Measurements from ENCODE around the gene ENKUR. TPM values are rescaled to one million over a fixed set of nuclear protein-coding genes. Genes with fewer than 3 reads are reported as not detected.
"Not testable (repeated sequence)": the region's sequence is repeated elsewhere in the genome, so short reads cannot be mapped to it uniquely, and the experiment has no call there.

Gene ENKUR
- total RNA-seq, 1 experiment from 2014 or later: 0.66 TPM

DNA sequence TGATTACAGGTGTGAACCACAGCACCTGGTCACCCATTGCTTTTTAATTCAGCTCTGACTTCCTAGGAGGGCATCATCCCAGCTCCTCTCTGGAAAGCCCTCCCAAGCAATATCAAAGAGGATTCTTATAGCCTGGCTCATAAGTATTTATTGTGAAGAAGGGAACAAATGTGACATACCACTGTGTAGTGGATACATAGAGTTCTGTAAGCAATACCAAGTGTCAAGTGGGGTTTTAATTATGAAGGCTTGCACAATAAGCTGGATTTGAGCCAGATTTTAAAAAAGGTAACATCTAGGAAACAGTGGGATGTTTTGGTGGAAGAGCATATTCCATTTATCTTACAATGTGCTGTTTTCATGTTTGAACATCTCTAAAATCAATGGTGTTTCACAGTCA lies 44.6 kb downstream of the ENKUR start:
- Mint-ChIP-seq H3K27me3 (ENCODE audit: unreplicated experiment) (no peaks in the 10 kb centered on the region), H3K36me3 (ENCODE audit: insufficient read depth, unreplicated experiment) (no peaks in the 10 kb centered on the region), H3K9me3 (ENCODE audit: low read depth, unreplicated experiment) (no peaks in the 10 kb centered on the region), H3K4me3 (ENCODE audit: low read depth, unreplicated experiment) (no peak overlapping the region), H3K4me1 (ENCODE audit: low read depth, unreplicated experiment) (no peaks in the 10 kb centered on the region), H3K27ac (ENCODE audit: unreplicated experiment) (no peak overlapping the region)
- CTCF ChIA-PET: interaction anchor here (1.2 kb wide), 1 partner anchor 9 kb away, joined by 4 read pairs; no protein-coding TSS in a partner anchor
- intact Hi-C loops (cut with micrococcal nuclease; ENCODE audit: unreplicated experiment): no loop called here
- TF ChIP-seq, protein P1, sequence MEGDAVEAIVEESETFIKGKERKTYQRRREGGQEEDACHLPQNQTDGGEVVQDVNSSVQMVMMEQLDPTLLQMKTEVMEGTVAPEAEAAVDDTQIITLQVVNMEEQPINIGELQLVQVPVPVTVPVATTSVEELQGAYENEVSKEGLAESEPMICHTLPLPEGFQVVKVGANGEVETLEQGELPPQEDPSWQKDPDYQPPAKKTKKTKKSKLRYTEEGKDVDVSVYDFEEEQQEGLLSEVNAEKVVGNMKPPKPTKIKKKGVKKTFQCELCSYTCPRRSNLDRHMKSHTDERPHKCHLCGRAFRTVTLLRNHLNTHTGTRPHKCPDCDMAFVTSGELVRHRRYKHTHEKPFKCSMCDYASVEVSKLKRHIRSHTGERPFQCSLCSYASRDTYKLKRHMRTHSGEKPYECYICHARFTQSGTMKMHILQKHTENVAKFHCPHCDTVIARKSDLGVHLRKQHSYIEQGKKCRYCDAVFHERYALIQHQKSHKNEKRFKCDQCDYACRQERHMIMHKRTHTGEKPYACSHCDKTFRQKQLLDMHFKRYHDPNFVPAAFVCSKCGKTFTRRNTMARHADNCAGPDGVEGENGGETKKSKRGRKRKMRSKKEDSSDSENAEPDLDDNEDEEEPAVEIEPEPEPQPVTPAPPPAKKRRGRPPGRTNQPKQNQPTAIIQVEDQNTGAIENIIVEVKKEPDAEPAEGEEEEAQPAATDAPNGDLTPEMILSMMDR (IDR thresholded peaks at IDR 0.05; ENCODE audit: unreplicated experiment): no peak
- no peak for DNase-seq
- no TSS peak for BruUV-seq (replicated peaks)

DNA sequence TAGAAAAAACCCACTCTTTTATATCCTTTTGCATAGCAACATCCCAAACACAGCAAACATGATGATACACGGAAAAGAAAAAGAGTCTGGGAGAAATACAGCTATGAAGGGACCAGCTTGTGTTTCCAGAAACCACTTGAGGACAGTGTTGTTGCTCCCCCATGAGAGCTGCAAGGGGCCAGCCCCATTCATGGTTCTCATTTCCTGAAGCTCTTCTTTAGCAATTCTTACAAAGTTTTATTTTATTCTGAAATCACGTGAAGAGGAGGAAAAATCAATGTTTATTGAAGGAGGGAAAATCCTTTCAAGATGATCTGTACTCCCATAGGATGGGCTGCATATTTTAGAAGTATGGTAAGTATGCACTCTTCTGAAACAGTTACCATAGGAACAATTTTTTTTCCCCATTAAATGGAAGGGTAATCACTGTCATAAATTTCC lies 46.1 kb downstream of the ENKUR start:
- no peaks in the 10 kb centered on the region for H3K27me3 Mint-ChIP-seq (ENCODE audit: unreplicated experiment)
- intact Hi-C loops (cut with micrococcal nuclease; ENCODE audit: unreplicated experiment): no loop called here
- DNase-seq: no peak
- no peaks in the 10 kb centered on the region for H3K36me3 Mint-ChIP-seq (ENCODE audit: insufficient read depth, unreplicated experiment)
- H3K4me1 Mint-ChIP-seq (ENCODE audit: low read depth, unreplicated experiment): no peaks in the 10 kb centered on the region
- no peaks in the 10 kb centered on the region for H3K9me3 Mint-ChIP-seq (ENCODE audit: low read depth, unreplicated experiment)
- H3K4me3 Mint-ChIP-seq (ENCODE audit: low read depth, unreplicated experiment): no peak overlapping the region
- BruUV-seq (replicated peaks): no TSS peak
- H3K27ac Mint-ChIP-seq (ENCODE audit: unreplicated experiment): no peak overlapping the region
- CTCF ChIA-PET: interaction anchor here (0.5 to 0.7 kb wide), 2 partner anchors 325 to 1782 kb away, joined by 3 read pairs; no protein-coding TSS in a partner anchor
- TF ChIP-seq, protein P1 (IDR thresholded peaks at IDR 0.05; ENCODE audit: unreplicated experiment): no peak

DNA sequence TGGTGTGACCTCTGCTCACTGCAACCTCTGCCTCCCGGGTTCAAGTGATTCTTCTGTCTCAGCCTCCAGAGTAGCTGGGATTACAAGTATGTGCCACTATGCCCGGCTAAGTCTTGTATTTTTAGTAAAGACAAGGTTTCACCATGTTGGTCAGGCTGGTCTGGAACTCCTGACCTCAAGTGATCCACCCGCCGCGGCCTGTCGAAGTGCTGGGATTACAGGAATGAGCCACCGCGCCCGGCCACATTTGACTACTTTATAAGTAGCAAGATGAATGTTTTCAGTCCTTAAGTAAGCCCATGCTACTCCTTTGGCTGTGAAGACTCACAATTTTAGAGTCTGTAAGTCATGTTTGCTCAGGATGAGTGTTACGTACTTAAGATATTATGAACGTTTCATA lies 47.0 kb downstream of the ENKUR start:
- H3K27ac Mint-ChIP-seq (ENCODE audit: unreplicated experiment); H3K27me3 Mint-ChIP-seq (ENCODE audit: unreplicated experiment); H3K9me3 Mint-ChIP-seq (ENCODE audit: low read depth, unreplicated experiment); H3K36me3 Mint-ChIP-seq (ENCODE audit: insufficient read depth, unreplicated experiment); intact Hi-C loops (cut with micrococcal nuclease; ENCODE audit: unreplicated experiment); DNase-seq; BruUV-seq (replicated peaks); H3K4me3 Mint-ChIP-seq (ENCODE audit: low read depth, unreplicated experiment); H3K4me1 Mint-ChIP-seq (ENCODE audit: low read depth, unreplicated experiment); CTCF ChIA-PET: not testable (repeated sequence)

DNA sequence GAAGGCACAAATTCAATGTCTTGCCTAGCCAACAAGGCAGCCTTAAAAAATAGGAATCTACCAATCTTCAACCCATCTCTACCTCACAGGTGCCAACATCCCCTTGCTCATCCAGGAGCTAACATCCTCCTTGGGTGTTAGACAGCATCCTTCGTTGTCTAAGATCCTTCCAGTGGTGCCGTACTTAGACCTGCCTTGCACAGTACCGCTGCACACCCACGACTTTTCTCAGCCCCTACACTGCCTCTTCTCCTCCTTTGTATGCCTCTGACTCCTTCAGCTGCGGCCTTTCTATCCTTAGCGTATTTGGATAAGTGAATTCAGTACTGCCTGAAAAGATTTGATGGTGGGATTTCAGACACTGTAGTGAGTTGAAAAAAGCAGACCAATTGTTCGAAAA lies 47.6 kb downstream of the ENKUR start:
- DNase-seq: no peak
- CTCF ChIA-PET: interaction anchor here (0.7 kb wide), 1 partner anchor 397 kb away, joined by 3 read pairs; no protein-coding TSS in a partner anchor
- Mint-ChIP-seq H3K4me3 (ENCODE audit: low read depth, unreplicated experiment) (no peak overlapping the region), H3K27me3 (ENCODE audit: unreplicated experiment) (no peaks in the 10 kb centered on the region), H3K9me3 (ENCODE audit: low read depth, unreplicated experiment) (no peaks in the 10 kb centered on the region), H3K4me1 (ENCODE audit: low read depth, unreplicated experiment) (no peaks in the 10 kb centered on the region), H3K36me3 (ENCODE audit: insufficient read depth, unreplicated experiment) (no peaks in the 10 kb centered on the region), H3K27ac (ENCODE audit: unreplicated experiment) (no peak overlapping the region)
- intact Hi-C loops (cut with micrococcal nuclease; ENCODE audit: unreplicated experiment): no loop called here
- TF ChIP-seq, protein P1 (IDR thresholded peaks at IDR 0.05; ENCODE audit: unreplicated experiment): no peak
- BruUV-seq (replicated peaks): no TSS peak

- H3K4me3 Mint-ChIP-seq (ENCODE audit: low read depth, unreplicated experiment): no peak overlapping the region
- CTCF ChIA-PET: interaction anchor here (0.6 kb wide), 1 partner anchor 73 kb away, joined by 4 read pairs; no protein-coding TSS in a partner anchor
- no peaks in the 10 kb centered on the region for H3K9me3 Mint-ChIP-seq (ENCODE audit: low read depth, unreplicated experiment)
- H3K27me3 Mint-ChIP-seq (ENCODE audit: unreplicated experiment): no peaks in the 10 kb centered on the region
- TF ChIP-seq, protein P1 (IDR thresholded peaks at IDR 0.05; ENCODE audit: unreplicated experiment): no peak
- no peaks in the 10 kb centered on the region for H3K36me3 Mint-ChIP-seq (ENCODE audit: insufficient read depth, unreplicated experiment)
- H3K27ac Mint-ChIP-seq (ENCODE audit: unreplicated experiment): no peak overlapping the region
- intact Hi-C loops (cut with micrococcal nuclease; ENCODE audit: unreplicated experiment): no loop called here
- DNase-seq: no peak
- peaks cover 8% of the 10 kb centered on the region for H3K4me1 Mint-ChIP-seq (ENCODE audit: low read depth, unreplicated experiment)
- no TSS peak for BruUV-seq (replicated peaks)
Observed at GRCh38 chr10:24966962-24967481, 48.9 kb downstream of the ENKUR start.
